Breast epithelium (tissue), 4 donors: ENCODE results near the gene SCAF4. TPM values are rescaled to one million over a fixed set of nuclear protein-coding genes. Genes with fewer than 3 reads are reported as not detected.
"Not testable (repeated sequence)": the region's sequence is repeated elsewhere in the genome, so short reads cannot be mapped to it uniquely, and the experiment has no call there.

Experiments used
- DNase-seq, 2 donors: peaks; one replicate each; pipeline ENCODE4 v3.0.0-alpha.2; 2019; ENCODE audit warnings: low spot score in 2 of 2
- H3K27ac ChIP-seq, 2 donors: fragments of 200-600 bp; sonication (generic) in 1 of 2; one replicate each; pipeline ENCODE4 v1.5.1; 2016 to 2019; ENCODE audit warnings: mild to moderate bottlenecking in 1 of 2
- H3K27me3 ChIP-seq, 2 donors: fragments of 200-600 bp; sonication (generic) in 1 of 2; one replicate each; pipeline versions ENCODE4 v1.5.1 to v1.6.0; 2017 to 2019; ENCODE audit warnings: control low read depth in 1 of 2, mild to moderate bottlenecking in 1 of 2
- H3K36me3 ChIP-seq: fragments of 200-600 bp; one replicate; pipeline ENCODE4 v1.5.1; 2019
- H3K4me1 ChIP-seq, 2 donors: fragments of 200-600 bp; sonication (generic); one replicate each; pipeline ENCODE4 v1.5.1; 2016 to 2019; ENCODE audit warnings: control low read depth in 1 of 2
- H3K4me3 ChIP-seq, 3 donors: fragments of 200-600 bp; sonication (generic); 1 replicate in 2 of 3; 2 replicates in 1 of 3; pipeline ENCODE4 v1.5.1; 2016 to 2019; ENCODE audit warnings: mild to moderate bottlenecking in 3 of 3, moderate library complexity in 2 of 3
- H3K9me3 ChIP-seq, 2 donors: fragments of 200-600 bp; sonication (generic) in 1 of 2; one replicate each; pipeline ENCODE4 v1.5.1; 2016 to 2019; ENCODE audit warnings: control low read depth in 1 of 2
- POLR2A ChIP-seq: fragments of 450-650 bp; IDR thresholded peaks from one replicate; pipeline ENCODE4 v1.6.1; 2016; ENCODE audit warnings: antibody characterized with exemption, mild to moderate bottlenecking, moderate library complexity
- POLR2AphosphoS5 ChIP-seq, 3 donors: sonication (generic); formaldehyde crosslinking; IDR thresholded peaks; one replicate each; pipeline ENCODE4 v1.6.1; 2017; ENCODE audit warnings: antibody characterized with exemption in 3 of 3
- intact Hi-C: fragments of 100-400 bp; cut with DNase I; formaldehyde crosslinking; loops from one replicate; pipeline ENCODE4 v1.15.1; 2023; ENCODE audit warnings: low total_unique reads
- total RNA-seq, 3 donors: library from RNA; depleted of rRNA; stranded (reverse); fragments of >200 nt; gene quantifications; one replicate each; pipeline ENCODE4 v1.1.0, GENCODE V29; 2016
- TF ChIP-seq, protein P1 (sequence below), 3 donors: fragments of 450-650 bp; IDR thresholded peaks; one replicate each; pipeline ENCODE4 v1.5.1; 2016 to 2017; ENCODE audit warnings: antibody characterized with exemption in 3 of 3, mild to moderate bottlenecking in 3 of 3, moderate library complexity in 3 of 3

Gene SCAF4
- total RNA-seq, 3 donors from 2014 or later, result 17.4 to 22.8 (median 18.4) TPM

- DNase-seq, result no peak
- Histone ChIP-seq H3K9me3 (no peaks in the 10 kb centered on the region), H3K36me3 (no peaks in the 10 kb centered on the region), H3K4me1 (no peaks in the 10 kb centered on the region), H3K27ac (no peak overlapping the region), H3K27me3 (no peaks in the 10 kb centered on the region), H3K4me3 (no peak overlapping the region)
- TF ChIP-seq, protein P1, sequence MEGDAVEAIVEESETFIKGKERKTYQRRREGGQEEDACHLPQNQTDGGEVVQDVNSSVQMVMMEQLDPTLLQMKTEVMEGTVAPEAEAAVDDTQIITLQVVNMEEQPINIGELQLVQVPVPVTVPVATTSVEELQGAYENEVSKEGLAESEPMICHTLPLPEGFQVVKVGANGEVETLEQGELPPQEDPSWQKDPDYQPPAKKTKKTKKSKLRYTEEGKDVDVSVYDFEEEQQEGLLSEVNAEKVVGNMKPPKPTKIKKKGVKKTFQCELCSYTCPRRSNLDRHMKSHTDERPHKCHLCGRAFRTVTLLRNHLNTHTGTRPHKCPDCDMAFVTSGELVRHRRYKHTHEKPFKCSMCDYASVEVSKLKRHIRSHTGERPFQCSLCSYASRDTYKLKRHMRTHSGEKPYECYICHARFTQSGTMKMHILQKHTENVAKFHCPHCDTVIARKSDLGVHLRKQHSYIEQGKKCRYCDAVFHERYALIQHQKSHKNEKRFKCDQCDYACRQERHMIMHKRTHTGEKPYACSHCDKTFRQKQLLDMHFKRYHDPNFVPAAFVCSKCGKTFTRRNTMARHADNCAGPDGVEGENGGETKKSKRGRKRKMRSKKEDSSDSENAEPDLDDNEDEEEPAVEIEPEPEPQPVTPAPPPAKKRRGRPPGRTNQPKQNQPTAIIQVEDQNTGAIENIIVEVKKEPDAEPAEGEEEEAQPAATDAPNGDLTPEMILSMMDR (IDR thresholded peaks at IDR 0.05), result no peak
- TF ChIP-seq POLR2AphosphoS5 (IDR thresholded peaks at IDR 0.05) (no peak), POLR2A (no peak)
- intact Hi-C loops, result no loop called here
Measured at GRCh38 chr21:31668651-31669491, 63.0 kb downstream of the SCAF4 start.

GRCh38 chr21:31667639-31668038 lies 64.3 kb downstream of the SCAF4 start:
- H3K9me3 ChIP-seq, result no peaks in the 10 kb centered on the region
- H3K27me3 ChIP-seq, result no peaks in the 10 kb centered on the region
- no peak for TF ChIP-seq POLR2A
- no peak for TF ChIP-seq POLR2AphosphoS5 (IDR thresholded peaks at IDR 0.05)
- TF ChIP-seq, protein P1 (IDR thresholded peaks at IDR 0.05), result no peak
- no peaks in the 10 kb centered on the region for H3K4me1 ChIP-seq
- H3K27ac ChIP-seq, result no peak overlapping the region
- no peaks in the 10 kb centered on the region for H3K36me3 ChIP-seq
- DNase-seq, result no peak
- H3K4me3 ChIP-seq, result no peak overlapping the region
- intact Hi-C loops, result no loop called here

DNA sequence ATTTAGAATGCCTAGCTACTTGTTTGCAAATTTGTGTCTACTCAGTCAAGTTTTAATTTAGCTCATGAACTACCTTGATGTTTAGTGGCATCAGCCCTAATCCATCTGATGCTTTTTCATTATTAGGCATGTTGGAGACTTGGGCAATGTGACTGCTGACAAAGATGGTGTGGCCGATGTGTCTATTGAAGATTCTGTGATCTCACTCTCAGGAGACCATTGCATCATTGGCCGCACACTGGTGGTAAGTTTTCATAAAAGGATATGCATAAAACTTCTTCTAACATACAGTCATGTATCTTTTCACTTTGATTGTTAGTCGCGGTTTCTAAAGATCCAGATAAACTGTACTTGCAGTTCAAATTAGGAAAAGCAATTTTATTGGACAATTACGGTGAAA lies 64.8 kb downstream of the SCAF4 start:
- no peak overlapping the region for H3K4me3 ChIP-seq
- no peak for DNase-seq
- H3K27me3 ChIP-seq, result no peaks in the 10 kb centered on the region
- no peaks in the 10 kb centered on the region for H3K9me3 ChIP-seq
- H3K4me1 ChIP-seq, result no peaks in the 10 kb centered on the region
- intact Hi-C loops, result no loop called here
- no peaks in the 10 kb centered on the region for H3K36me3 ChIP-seq
- TF ChIP-seq POLR2AphosphoS5 (IDR thresholded peaks at IDR 0.05) (no peak), POLR2A (no peak)
- TF ChIP-seq, protein P1 (IDR thresholded peaks at IDR 0.05), result no peak
- no peak overlapping the region for H3K27ac ChIP-seq

- Histone ChIP-seq H3K27ac (peak overlapping the region in 1 of 2 donors; percentile 13), H3K9me3 (no peaks in the 10 kb centered on the region), H3K27me3 (no peaks in the 10 kb centered on the region), H3K36me3 (no peaks in the 10 kb centered on the region), H3K4me1 (no peaks in the 10 kb centered on the region), H3K4me3 (no peak overlapping the region)
- TF ChIP-seq POLR2AphosphoS5 (IDR thresholded peaks at IDR 0.05), result no peak
- TF ChIP-seq, protein P1 (IDR thresholded peaks at IDR 0.05), result no peak
- TF ChIP-seq POLR2A, result no peak
- no peak for DNase-seq
- intact Hi-C loops, result no loop called here
Measured at GRCh38 chr21:31666445-31667010, 65.4 kb downstream of the SCAF4 start.

- H3K4me1 ChIP-seq, DNase-seq, intact Hi-C loops, H3K27me3 ChIP-seq, H3K27ac ChIP-seq, H3K36me3 ChIP-seq, H3K4me3 ChIP-seq, H3K9me3 ChIP-seq: not testable (repeated sequence)
Measured at GRCh38 chr21:31665869-31666268, 66.0 kb downstream of the SCAF4 start.
